AG04450 (cell line): ENCODE measurements around the gene SMIM1. TPM values are rescaled to one million over a fixed set of nuclear protein-coding genes. Genes with fewer than 3 reads are reported as not detected.
A peak's percentile ranks its signal among the peaks of the same experiment; 100 is the strongest.

ENCODE experiments used
- CTCF ChIA-PET: fragments of 300-600, 350-600 bp; formaldehyde crosslinking; extraction: SDS; loops from one replicate; lab custom pipeline; 2022; ENCODE audit warnings: antibody characterized with exemption, inconsistent platforms; lab: Charles Lee
- POLR2A ChIA-PET: fragments of 350-600 bp; formaldehyde crosslinking; extraction: SDS; loops from one replicate; lab custom pipeline; 2021; ENCODE audit warnings: antibody characterized with exemption, inconsistent platforms; lab: Yijun Ruan, JAX
- DNase-seq: peaks from one replicate; pipeline ENCODE4 v3.0.0-alpha.2; 2011; ENCODE audit warnings: low read depth, low spot score
- H3K27ac ChIP-seq: one replicate; pipeline ENCODE4 v1.5.1; 2012; ENCODE audit warnings: low read depth, low read length, control low read depth
- H3K27me3 ChIP-seq: one replicate; pipeline ENCODE4 v1.6.0; 2012; ENCODE audit warnings: low read length; ENCODE audit not compliant: control insufficient read depth, insufficient read depth
- H3K4me3 ChIP-seq: 2 replicates; pipeline ENCODE4 v1.5.1; 2011; ENCODE audit warnings: mild to moderate bottlenecking, low read depth, low read length, control low read depth
- H3K9me3 ChIP-seq: 2 replicates; pipeline ENCODE4 v1.5.1; 2012; ENCODE audit warnings: low read length; ENCODE audit not compliant: control insufficient read depth, insufficient read depth
- polyA plus RNA-seq: library from polyadenylated mRNA; depleted of rRNA; stranded (reverse); fragments of >200 nt; gene quantifications from 2 replicates; pipeline ENCODE4 v1.2.3, GENCODE V29; 2011
- TF ChIP-seq, protein P1 (sequence below): IDR thresholded peaks from 2 replicates; pipeline ENCODE4 v1.5.1; 2011; ENCODE audit warnings: low read depth, low read length, control low read depth, inconsistent platforms

The SMIM1 gene
- polyA plus RNA-seq, 1 experiment = 1.1 TPM

DNA sequence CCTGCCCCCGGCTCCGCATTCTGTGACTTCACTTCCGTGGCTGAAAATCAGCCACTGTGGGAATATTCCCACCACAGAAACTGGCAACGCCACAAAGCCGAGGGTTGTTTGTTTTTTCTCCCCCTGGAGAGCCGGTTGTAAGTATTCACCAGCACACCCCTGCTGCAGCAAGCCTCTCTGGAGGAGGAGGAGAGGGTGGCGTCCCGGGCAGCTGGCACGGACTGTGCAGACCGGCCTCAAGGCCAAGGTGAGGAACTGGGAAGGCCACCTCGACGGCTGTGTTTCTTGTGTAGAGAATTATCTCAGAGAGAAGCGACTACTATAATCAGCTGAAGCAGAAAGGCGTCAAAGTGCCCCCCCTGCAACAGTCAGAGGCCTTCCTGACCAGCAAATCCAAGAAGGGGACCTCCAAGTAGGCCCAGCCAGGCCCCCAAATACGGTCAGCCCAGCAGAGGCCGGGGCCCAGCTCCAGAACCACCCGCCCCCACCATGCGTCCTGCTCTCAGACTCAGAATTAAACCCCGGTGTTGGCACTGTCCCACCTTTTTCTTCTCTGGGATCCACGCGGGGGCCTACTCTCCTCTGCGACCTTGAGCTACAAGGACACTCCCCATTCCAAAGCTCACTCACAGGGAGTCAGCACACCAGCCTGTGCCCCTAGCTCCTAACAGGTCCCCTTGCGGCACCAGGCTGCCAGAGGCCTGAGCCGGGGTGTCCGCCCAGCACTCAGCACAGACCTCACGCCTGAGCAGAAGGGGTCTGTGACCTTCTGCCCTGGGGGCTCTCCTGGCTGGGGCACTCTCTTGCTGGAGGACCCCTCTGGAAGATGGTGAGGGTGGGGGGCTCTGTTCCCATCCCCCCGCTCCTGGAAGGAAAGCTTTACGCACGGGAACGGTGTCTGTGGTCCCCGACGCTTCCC, 1.2 kb upstream of the SMIM1 start:
- DNase-seq = no peak
- CTCF ChIA-PET = interaction anchor here (1.0 to 2.9 kb wide), 2 partner anchors 47 to 280 kb away, joined by 4 to 10 read pairs; no protein-coding TSS in a partner anchor
- TF ChIP-seq, protein P1, sequence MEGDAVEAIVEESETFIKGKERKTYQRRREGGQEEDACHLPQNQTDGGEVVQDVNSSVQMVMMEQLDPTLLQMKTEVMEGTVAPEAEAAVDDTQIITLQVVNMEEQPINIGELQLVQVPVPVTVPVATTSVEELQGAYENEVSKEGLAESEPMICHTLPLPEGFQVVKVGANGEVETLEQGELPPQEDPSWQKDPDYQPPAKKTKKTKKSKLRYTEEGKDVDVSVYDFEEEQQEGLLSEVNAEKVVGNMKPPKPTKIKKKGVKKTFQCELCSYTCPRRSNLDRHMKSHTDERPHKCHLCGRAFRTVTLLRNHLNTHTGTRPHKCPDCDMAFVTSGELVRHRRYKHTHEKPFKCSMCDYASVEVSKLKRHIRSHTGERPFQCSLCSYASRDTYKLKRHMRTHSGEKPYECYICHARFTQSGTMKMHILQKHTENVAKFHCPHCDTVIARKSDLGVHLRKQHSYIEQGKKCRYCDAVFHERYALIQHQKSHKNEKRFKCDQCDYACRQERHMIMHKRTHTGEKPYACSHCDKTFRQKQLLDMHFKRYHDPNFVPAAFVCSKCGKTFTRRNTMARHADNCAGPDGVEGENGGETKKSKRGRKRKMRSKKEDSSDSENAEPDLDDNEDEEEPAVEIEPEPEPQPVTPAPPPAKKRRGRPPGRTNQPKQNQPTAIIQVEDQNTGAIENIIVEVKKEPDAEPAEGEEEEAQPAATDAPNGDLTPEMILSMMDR = no peak

DNA sequence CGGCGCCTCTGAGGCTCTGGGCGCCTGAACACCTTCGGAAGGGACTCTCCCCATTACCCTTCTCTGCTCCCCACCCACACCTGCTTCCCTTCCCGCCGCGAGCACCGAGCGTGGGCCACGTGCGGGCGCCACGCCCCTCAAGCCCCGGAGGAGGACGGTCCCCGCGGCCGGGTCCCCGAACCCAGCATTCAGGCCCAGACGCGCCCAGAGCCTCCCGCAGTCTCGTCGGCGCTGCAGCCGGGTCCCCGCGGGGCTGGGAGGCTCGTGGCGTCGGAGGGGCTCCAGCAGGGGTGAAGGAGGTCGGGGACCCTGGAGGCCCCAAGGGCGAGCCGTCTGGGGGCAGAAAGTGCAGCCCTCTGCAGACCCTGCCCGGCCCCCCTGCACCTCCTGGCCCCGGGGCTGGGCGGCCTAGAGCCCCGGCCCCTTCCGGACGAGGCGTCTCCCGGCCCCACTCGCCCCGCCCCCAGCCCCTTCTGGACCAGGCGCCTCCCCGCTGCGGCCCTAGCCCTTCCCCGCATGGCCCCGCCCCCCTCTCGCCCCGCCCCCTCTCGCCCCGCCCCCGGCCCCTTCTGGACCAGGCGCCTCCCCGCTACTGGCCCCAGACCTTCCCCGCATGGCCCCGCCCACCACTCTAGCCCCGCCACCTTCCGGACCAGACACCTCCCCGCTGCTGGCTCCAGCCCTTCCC, 378 bp upstream of the SMIM1 start:
- Histone ChIP-seq H3K27me3 (peaks cover 3% of the 10 kb centered on the region), H3K27ac (no peak overlapping the region), H3K4me3 (peak overlapping the region; percentile 67), H3K9me3 (no peaks in the 10 kb centered on the region; the same call in 1 of the 2 replicates)
- TF ChIP-seq, protein P1 = no peak
- ChIA-PET CTCF (interaction anchor here (1.0 to 2.9 kb wide), 2 partner anchors 48 to 281 kb away, joined by 4 to 10 read pairs; no protein-coding TSS in a partner anchor), POLR2A (no interaction called here)
- peak; percentile 38 for DNase-seq

More for the DNA sequence above, 1.2 kb upstream of the SMIM1 start:
- POLR2A ChIA-PET = no interaction called here
- H3K27ac ChIP-seq = no peak overlapping the region
- no peaks in the 10 kb centered on the region; the same call in 1 of the 2 replicates for H3K9me3 ChIP-seq
- peaks cover 3% of the 10 kb centered on the region for H3K27me3 ChIP-seq
- H3K4me3 ChIP-seq = peak overlapping the region; percentile 67

DNA sequence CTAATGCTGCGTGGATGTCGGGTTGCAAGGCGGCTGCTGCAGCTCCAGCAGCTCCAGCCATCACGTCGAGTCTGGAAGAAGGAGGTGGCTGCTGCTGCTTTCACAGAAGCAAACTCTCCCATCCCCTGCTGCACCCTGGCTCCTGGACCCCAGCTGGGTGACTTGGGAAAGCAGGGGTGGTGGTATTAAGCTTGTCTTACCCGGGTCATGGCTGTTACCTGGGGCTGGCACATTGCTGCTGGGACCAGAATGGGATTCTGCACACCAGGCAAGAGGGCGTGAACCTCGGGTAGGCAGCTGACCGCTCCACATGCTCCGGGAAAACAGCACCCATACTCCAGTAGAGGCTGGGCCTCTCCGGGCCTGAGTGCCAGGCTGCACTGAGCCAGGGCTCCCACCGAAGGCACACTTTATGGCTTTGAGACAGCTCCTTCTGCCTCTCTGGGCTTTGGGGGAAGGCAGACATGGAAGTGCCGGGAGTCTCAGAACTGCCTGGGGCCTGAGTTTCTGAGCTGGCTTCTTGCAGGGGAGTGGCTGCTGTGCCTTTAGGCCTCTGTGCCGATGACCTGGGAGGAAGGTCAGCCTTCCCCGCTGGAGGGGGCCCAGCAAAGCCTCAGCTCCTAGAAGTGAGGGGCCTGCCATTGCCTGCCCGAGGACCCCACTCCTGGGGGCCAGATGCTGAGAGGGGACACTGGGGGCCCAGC, 1.2 kb downstream of the SMIM1 start:
- POLR2A ChIA-PET = no interaction called here
- CTCF ChIA-PET = no interaction called here
- TF ChIP-seq, protein P1 = no peak
- Histone ChIP-seq H3K27ac (no peak overlapping the region), H3K9me3 (no peaks in the 10 kb centered on the region; the same call in 1 of the 2 replicates), H3K4me3 (peak overlapping the region; percentile 60; the same call in 1 of the 2 replicates), H3K27me3 (peaks cover 3% of the 10 kb centered on the region)
- no peak for DNase-seq

DNA sequence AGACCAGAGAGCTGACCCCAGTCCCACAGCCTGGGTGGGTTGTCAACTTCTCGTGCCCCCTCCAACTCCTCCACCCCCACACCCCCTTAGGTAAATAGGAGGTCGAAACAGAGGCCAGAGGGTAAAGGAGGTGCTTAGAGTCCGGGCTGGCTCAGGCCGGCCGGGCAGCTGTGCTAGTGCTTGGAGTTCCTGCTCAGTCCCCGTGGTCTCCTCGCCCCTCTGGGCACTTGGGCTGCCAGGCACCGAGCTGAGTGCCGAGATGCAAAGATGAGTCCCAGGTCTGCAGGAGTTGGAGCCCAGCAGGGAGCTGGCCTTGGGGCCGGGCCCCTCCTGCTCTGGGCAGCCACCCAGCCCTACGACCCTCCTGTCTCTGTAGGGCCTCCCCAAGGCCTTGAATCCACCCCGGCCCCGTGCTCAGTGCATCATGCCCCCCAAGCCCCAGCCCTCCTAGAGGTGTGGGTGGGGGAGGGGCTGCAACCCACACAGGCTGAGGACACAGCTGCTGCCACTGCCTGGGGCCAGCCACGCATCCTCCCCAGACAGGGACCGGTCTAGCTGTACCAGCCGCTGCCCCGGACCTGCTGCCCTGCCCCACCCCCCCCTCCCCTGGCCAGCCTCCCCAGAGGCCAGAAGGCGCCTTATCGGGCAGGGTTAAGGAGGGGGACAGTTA, 1.9 kb downstream of the SMIM1 start:
- H3K27me3 ChIP-seq = peaks cover 3% of the 10 kb centered on the region
- DNase-seq = no peak
- CTCF ChIA-PET = no interaction called here
- TF ChIP-seq, protein P1 = no peak
- no peak overlapping the region for H3K27ac ChIP-seq
- POLR2A ChIA-PET = no interaction called here
- H3K4me3 ChIP-seq = no peak overlapping the region
- no peaks in the 10 kb centered on the region; the same call in 1 of the 2 replicates for H3K9me3 ChIP-seq
